Measurements from ENCODE around the gene RPL13. TPM values are rescaled to one million over a fixed set of nuclear protein-coding genes. Genes with fewer than 3 reads are reported as not detected.

The RPL13 gene
- total and polyA plus RNA-seq, 2 of the 8 experiments (the other 6 are each of a cell fraction or from before 2014, with no cell fraction given): 2,162 to 7,384 TPM

DNA sequence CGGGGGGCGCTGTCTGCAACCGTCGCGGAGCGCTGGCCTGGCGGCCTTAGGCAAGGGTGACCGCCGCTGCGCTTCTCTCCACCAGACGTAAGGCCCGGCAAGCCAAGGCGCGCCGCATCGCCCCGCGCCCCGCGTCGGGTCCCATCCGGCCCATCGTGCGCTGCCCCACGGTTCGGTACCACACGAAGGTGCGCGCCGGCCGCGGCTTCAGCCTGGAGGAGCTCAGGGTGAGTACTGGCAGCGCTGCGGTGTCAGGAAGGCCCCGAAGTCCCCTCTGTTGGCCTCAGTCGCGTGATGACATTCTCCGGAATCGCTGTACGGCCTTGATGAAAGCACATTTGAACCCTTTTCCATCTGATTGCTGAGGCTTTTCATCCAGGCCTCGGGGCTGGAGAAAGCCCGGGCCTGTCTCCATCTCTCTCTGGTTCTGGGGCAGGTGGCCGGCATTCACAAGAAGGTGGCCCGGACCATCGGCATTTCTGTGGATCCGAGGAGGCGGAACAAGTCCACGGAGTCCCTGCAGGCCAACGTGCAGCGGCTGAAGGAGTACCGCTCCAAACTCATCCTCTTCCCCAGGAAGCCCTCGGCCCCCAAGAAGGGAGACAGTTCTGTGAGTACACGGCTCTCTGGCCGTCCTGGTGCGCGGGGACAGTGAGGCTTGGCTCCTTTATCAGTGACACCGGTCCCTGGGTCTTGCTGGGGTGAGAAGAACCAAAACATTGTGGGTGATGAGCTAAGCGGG lies 831 bp downstream of the RPL13 start:
- Histone ChIP-seq H3K79me1 (ENCODE audit: low read depth, low read length) (peaks cover 3% of the 10 kb centered on the region), H3K9ac (replicated peaks in 1 of 4; ENCODE audit: extremely low read depth in 1 of 4, low read depth in 3 of 4, low read length in 3 of 4) (peak overlapping the region; percentile 90 to 99 (median 95))

More for the DNA sequence above, 831 bp downstream of the RPL13 start:
- peak overlapping the region; percentile 59 for H4K91ac ChIP-seq (replicated peaks; ENCODE audit: insufficient read length, low read length)
- no peak overlapping the region for H2AFZ ChIP-seq (ENCODE audit: low read length)
- peak overlapping the region; percentile 69 to 97 (median 82) for H3K4me3 ChIP-seq (ENCODE audit: extremely low read depth in 1 of 4, insufficient read depth in 2 of 4, low read depth in 3 of 4, low read length in 4 of 4)
- H3K56ac ChIP-seq (replicated peaks; ENCODE audit: insufficient read length, low read depth, low read length): peak overlapping the region; percentile 59
- no peaks in the 10 kb centered on the region for H3K27me3 ChIP-seq (replicated peaks in 1 of 4; ENCODE audit: control insufficient read depth in 3 of 4, extremely low read depth in 1 of 4, insufficient read depth in 3 of 4, low read length in 3 of 4)
- peaks cover 28 to 31% of the 10 kb centered on the region in 2 experiments for H4K20me1 ChIP-seq (replicated peaks in 1 of 2; ENCODE audit: control insufficient read depth in 1 of 2, insufficient read depth in 2 of 2, low read length in 2 of 2)
- ChIA-PET POLR2A (ENCODE audit: partially characterized antibody) (interaction anchor here (0.6 to 5.5 kb wide), 19 partner anchors 8 to 272 kb away, joined by 3 to 63 read pairs (median 4); partner anchors contain the start of gene SPG7), CTCF (ENCODE audit: partially characterized antibody) (no interaction called here)
- H2BK120ac ChIP-seq (replicated peaks; ENCODE audit: low read depth, low read length): no peak overlapping the region
- H3K18ac ChIP-seq (ENCODE audit: extremely low read depth, low read length): peak overlapping the region; percentile 87; the same call in 1 of the 2 replicates
- H2BK5ac ChIP-seq (ENCODE audit: low read depth, low read length): peak overlapping the region; percentile 91
- peaks cover 21 to 41% (median 33%) of the 10 kb centered on the region in 4 experiments for H3K36me3 ChIP-seq (ENCODE audit: control insufficient read depth in 2 of 4, insufficient read depth in 4 of 4, low read length in 3 of 4)
- no peak overlapping the region; the same call in 1 of the 2 replicates for H2AK5ac ChIP-seq (ENCODE audit: low read depth, low read length)
- no peak overlapping the region for H2BK20ac ChIP-seq (ENCODE audit: low read length)
- 2% methylated on average over 58 of the region's 58 CpGs; no CpG with 5 or more reads in 1 of the 2 experiments for WGBS, 2 experiments (ENCODE audit: extremely low coverage in 1 of 2, insufficient coverage in 1 of 2, insufficient read length in 1 of 2, insufficient replicate concordance in 2 of 2, low coverage in 1 of 2, low lambda C conversion rate in 2 of 2, missing lambda C conversion rate in 1 of 2)
- DNase-seq (ENCODE audit: low read depth in 1 of 2, low spot score in 2 of 2): no peak
- no peak for FAIRE-seq
- H3K9me3 ChIP-seq (ENCODE audit: insufficient read depth in 2 of 2, low read depth in 1 of 2, low read length in 1 of 2): no peaks in the 10 kb centered on the region
- peak overlapping the region; percentile 58 for H3K4ac ChIP-seq (replicated peaks; ENCODE audit: insufficient read length, low read depth, low read length)
- H2BK15ac ChIP-seq (ENCODE audit: low read length): no peak overlapping the region
- no peak overlapping the region for H2BK12ac ChIP-seq (ENCODE audit: low read depth, low read length)
- H4K8ac ChIP-seq (ENCODE audit: extremely low read depth, insufficient read depth, low read length): peak overlapping the region; percentile 100
- no peak overlapping the region for H4K5ac ChIP-seq (ENCODE audit: insufficient read length, low read depth, low read length)
- H3K14ac ChIP-seq (ENCODE audit: insufficient read length): no peak overlapping the region
- TF ChIP-seq SP1 (IDR thresholded peaks at IDR 0.05; ENCODE audit: low read depth, low read length): 0 out of 2 replicates have a peak, but pooled peaks have one; percentile 6
- no peak for TF ChIP-seq KDM5A (IDR thresholded peaks at IDR 0.05; ENCODE audit: low read length)
- peak; percentile 9 to 29; a peak in 2 of 3 replicates for TF ChIP-seq POLR2A (IDR thresholded peaks at IDR 0.05; ENCODE audit: control extremely low read depth in 1 of 2, low read depth in 2 of 2, low read length in 2 of 2)
- peak; percentile 67; the same call in 1 of the 2 replicates for TF ChIP-seq POLR2AphosphoS5 (IDR thresholded peaks at IDR 0.05; ENCODE audit: low read depth, low read length)
- peak overlapping the region; percentile 74 for H3K27ac ChIP-seq (ENCODE audit: low read depth, low read length)
- no peak overlapping the region for H3K23ac ChIP-seq (ENCODE audit: insufficient read length)
- H3K79me2 ChIP-seq (ENCODE audit: control insufficient read depth in 1 of 2, insufficient read depth in 2 of 2, low read length in 2 of 2): peaks cover 11 to 32% of the 10 kb centered on the region in 2 experiments
- H3K4me2 ChIP-seq (ENCODE audit: insufficient read depth in 1 of 2, low read depth in 2 of 2, low read length in 2 of 2): peak overlapping the region; percentile 91
- peaks cover 5 to 28% (median 8%) of the 10 kb centered on the region in 4 experiments for H3K4me1 ChIP-seq (replicated peaks in 1 of 4; ENCODE audit: control insufficient read depth in 3 of 4, insufficient read depth in 4 of 4, low read length in 3 of 4)
- H3K23me2 ChIP-seq (ENCODE audit: low read depth, low read length): peaks cover 16% of the 10 kb centered on the region

All from H1 (cell line).